WTC11 (cell line): ENCODE measurements around the gene GPRC5C. TPM values are rescaled to one million over a fixed set of nuclear protein-coding genes. Genes with fewer than 3 reads are reported as not detected.

Source experiments
- ATAC-seq: fragments of 200-7000 bp; cut with Tn5 transposase; 2 replicates; pipeline ENCODE4 v1.10.0; 2021; ENCODE audit warnings: mild to moderate bottlenecking, moderate library complexity
- CTCF ChIA-PET: fragments of 300-600 bp; sonication (Branson Sonifier 250); formaldehyde crosslinking; loops from one replicate; lab custom pipeline; 2021; ENCODE audit warnings: antibody characterized with exemption; lab: Charles Lee
- POLR2A ChIA-PET: fragments of 350-600 bp; sonication (Branson Sonifier 250); formaldehyde crosslinking; loops from one replicate; lab custom pipeline; 2021; ENCODE audit warnings: antibody characterized with exemption; lab: Charles Lee
- DNase-seq: peaks from one replicate; pipeline ENCODE4 v3.0.0; 2021; ENCODE audit warnings: low spot score
- H3K27ac Mint-ChIP-seq: 2 replicates; pipeline ENCODE4 v1.8.0; 2021; ENCODE audit warnings: mixed read lengths
- H3K27me3 Mint-ChIP-seq: 2 replicates; pipeline ENCODE4 v1.8.0; 2021; ENCODE audit warnings: low read depth, mild to moderate bottlenecking, moderate library complexity, mixed read lengths
- H3K36me3 Mint-ChIP-seq: 2 replicates; pipeline ENCODE4 v1.8.0; 2021; ENCODE audit warnings: mixed read lengths
- H3K4me1 Mint-ChIP-seq: 2 replicates; pipeline ENCODE4 v1.8.0; 2022; ENCODE audit warnings: mixed read lengths
- H3K4me3 Mint-ChIP-seq: 2 replicates; pipeline ENCODE4 v1.8.0; 2021; ENCODE audit warnings: mild to moderate bottlenecking, moderate library complexity, mixed read lengths
- H3K9me3 Mint-ChIP-seq: 2 replicates; pipeline ENCODE4 v1.8.0; 2021; ENCODE audit warnings: mixed read lengths
- CREM ChIP-seq: sonication (generic); formaldehyde crosslinking; IDR thresholded peaks from 2 replicates; pipeline ENCODE4 v1.8.1; 2022; ENCODE audit warnings: mild to moderate bottlenecking, missing genetic modification reagents, moderate library complexity
- E2F4 ChIP-seq: sonication (generic); formaldehyde crosslinking; IDR thresholded peaks from 2 replicates; pipeline ENCODE4 v1.8.1; 2022; ENCODE audit warnings: low read depth, mild to moderate bottlenecking, moderate library complexity, missing genetic modification reagents, borderline replicate concordance
- ELF4 ChIP-seq: sonication (generic); formaldehyde crosslinking; IDR thresholded peaks from 2 replicates; pipeline ENCODE4 v1.8.1; 2022; ENCODE audit warnings: low read depth, mild to moderate bottlenecking, moderate library complexity, missing genetic modification reagents
- GABPB1 ChIP-seq: sonication (generic); formaldehyde crosslinking; IDR thresholded peaks from 2 replicates; pipeline ENCODE4 v1.8.1; 2023; ENCODE audit warnings: mild to moderate bottlenecking, missing genetic modification reagents
- GRHL2 ChIP-seq: fragments of 250-450 bp; sonication (Bioruptor Pico); IDR thresholded peaks from 2 replicates; pipeline ENCODE4 v1.8.0; 2022; ENCODE audit warnings: mild to moderate bottlenecking, moderate library complexity; ENCODE audit not compliant: insufficient replicate concordance, severe bottlenecking
- NFE2L1 ChIP-seq: sonication (generic); formaldehyde crosslinking; IDR thresholded peaks from 2 replicates; pipeline ENCODE4 v1.8.1; 2023; ENCODE audit warnings: missing genetic modification reagents
- NR2C2 ChIP-seq: sonication (generic); formaldehyde crosslinking; IDR thresholded peaks from 2 replicates; pipeline ENCODE4 v1.8.0; 2022; ENCODE audit warnings: mild to moderate bottlenecking, missing genetic modification reagents
- PRDM15 ChIP-seq: sonication (generic); formaldehyde crosslinking; IDR thresholded peaks from 2 replicates; pipeline ENCODE4 v1.8.0; 2022; ENCODE audit warnings: missing genetic modification reagents
- SP1 ChIP-seq: sonication (generic); formaldehyde crosslinking; conservative IDR thresholded peaks from 2 replicates; pipeline ENCODE4 v1.8.1; 2022; ENCODE audit warnings: missing genetic modification reagents
- ZNF281 ChIP-seq: sonication (generic); formaldehyde crosslinking; IDR thresholded peaks from 2 replicates; pipeline ENCODE4 v1.8.0; 2023; ENCODE audit warnings: mild to moderate bottlenecking, missing genetic modification reagents
- total RNA-seq: library from RNA; stranded (reverse); gene quantifications from 3 replicates; pipeline ENCODE4 v1.2.3, GENCODE V29; 2021
- TF ChIP-seq, protein P1 (sequence below): fragments of 200-600 bp; IDR thresholded peaks from 2 replicates; pipeline ENCODE4 v1.8.0; 2022; ENCODE audit warnings: antibody characterized with exemption
- TF ChIP-seq, protein P2 (sequence below): fragments of 250-450 bp; sonication (Bioruptor Pico); conservative IDR thresholded peaks from 2 replicates; pipeline ENCODE4 v1.9.0; 2021; ENCODE audit warnings: mild to moderate bottlenecking
- TF ChIP-seq, protein P3 (sequence below): fragments of 250-450 bp; sonication (Bioruptor Pico); IDR thresholded peaks from 2 replicates; pipeline ENCODE4 v1.9.0; 2021; ENCODE audit warnings: mild to moderate bottlenecking, borderline replicate concordance

GPRC5C gene
- total RNA-seq, 1 experiment from 2014 or later = 19.6 TPM

GRCh38 chr17:74457146-74457819 is 25.4 kb downstream of the GPRC5C start:
- ATAC-seq (peak; percentile 13), DNase-seq (peak; percentile 86)
- H3K4me3 Mint-ChIP-seq = no peak overlapping the region
- H3K4me1 Mint-ChIP-seq = peaks cover 36% of the 10 kb centered on the region
- H3K36me3 Mint-ChIP-seq = no peaks in the 10 kb centered on the region
- no peak overlapping the region for H3K27ac Mint-ChIP-seq
- peaks cover 21% of the 10 kb centered on the region for H3K27me3 Mint-ChIP-seq
- CTCF ChIA-PET = interaction anchor here (0.7 to 9.1 kb wide), 11 partner anchors 9 to 172 kb away, joined by 3 to 151 read pairs (median 4); partner anchors contain the start of genes BTBD17 and CD300A
- POLR2A ChIA-PET = no interaction called here
- H3K9me3 Mint-ChIP-seq = no peaks in the 10 kb centered on the region
- TF ChIP-seq ELF4 (CRISPR knock-in tag) (no peak), GABPB1 (CRISPR knock-in tag) (0 out of 2 replicates have a peak, but pooled peaks have one; percentile 31)
- TF ChIP-seq, protein P1, sequence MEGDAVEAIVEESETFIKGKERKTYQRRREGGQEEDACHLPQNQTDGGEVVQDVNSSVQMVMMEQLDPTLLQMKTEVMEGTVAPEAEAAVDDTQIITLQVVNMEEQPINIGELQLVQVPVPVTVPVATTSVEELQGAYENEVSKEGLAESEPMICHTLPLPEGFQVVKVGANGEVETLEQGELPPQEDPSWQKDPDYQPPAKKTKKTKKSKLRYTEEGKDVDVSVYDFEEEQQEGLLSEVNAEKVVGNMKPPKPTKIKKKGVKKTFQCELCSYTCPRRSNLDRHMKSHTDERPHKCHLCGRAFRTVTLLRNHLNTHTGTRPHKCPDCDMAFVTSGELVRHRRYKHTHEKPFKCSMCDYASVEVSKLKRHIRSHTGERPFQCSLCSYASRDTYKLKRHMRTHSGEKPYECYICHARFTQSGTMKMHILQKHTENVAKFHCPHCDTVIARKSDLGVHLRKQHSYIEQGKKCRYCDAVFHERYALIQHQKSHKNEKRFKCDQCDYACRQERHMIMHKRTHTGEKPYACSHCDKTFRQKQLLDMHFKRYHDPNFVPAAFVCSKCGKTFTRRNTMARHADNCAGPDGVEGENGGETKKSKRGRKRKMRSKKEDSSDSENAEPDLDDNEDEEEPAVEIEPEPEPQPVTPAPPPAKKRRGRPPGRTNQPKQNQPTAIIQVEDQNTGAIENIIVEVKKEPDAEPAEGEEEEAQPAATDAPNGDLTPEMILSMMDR = peak; percentile 89

GRCh38 chr17:74457820-74458166 is 25.9 kb downstream of the GPRC5C start:
- Mint-ChIP-seq H3K4me3 (no peak overlapping the region), H3K4me1 (peaks cover 30% of the 10 kb centered on the region), H3K9me3 (no peaks in the 10 kb centered on the region), H3K27ac (no peak overlapping the region), H3K36me3 (no peaks in the 10 kb centered on the region), H3K27me3 (peaks cover 16% of the 10 kb centered on the region)
- ATAC-seq (no peak), DNase-seq (no peak)
- TF ChIP-seq GRHL2 (CRISPR knock-in tag) (no peak), SP1 (CRISPR knock-in tag) (no peak), E2F4 (CRISPR knock-in tag) (no peak), NR2C2 (CRISPR knock-in tag) (no peak), NFE2L1 (CRISPR knock-in tag) (no peak), ELF4 (CRISPR knock-in tag) (no peak), PRDM15 (CRISPR knock-in tag) (no peak)
- TF ChIP-seq, protein P2, sequence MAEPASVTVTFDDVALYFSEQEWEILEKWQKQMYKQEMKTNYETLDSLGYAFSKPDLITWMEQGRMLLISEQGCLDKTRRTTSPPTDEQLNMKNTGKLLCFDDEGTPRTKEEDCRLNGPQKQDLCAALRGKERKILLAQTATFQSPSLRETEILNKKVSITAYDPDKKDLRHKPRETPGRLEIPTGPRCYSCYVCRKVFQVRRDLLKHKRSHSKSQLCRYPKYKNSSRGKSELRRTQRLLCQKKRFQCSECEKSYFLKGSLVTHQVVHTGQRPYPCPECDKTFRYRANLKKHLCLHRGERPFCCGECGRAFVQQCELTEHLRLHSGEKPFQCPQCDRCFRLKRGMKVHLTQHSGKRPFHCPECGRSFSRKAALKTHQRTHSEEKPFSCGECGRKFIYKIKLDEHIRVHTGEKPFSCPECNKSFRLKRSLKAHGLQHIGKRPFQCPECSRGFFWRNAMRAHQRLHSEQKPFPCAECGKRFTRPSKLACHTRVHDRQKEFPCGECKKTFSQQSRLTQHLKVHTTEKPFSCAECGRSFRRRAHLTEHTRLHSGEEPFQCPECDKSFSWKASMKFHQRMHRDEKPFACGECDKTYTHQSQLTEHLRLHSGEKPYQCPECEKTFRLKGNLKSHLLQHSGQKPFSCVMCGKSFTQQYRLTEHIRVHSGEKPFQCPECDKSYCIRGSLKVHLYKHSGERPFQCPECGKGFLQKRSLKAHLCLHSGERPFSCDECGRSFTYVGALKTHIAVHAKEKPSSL (CRISPR knock-in tag) = no peak
- POLR2A ChIA-PET = no interaction called here
- CTCF ChIA-PET = interaction anchor here (1.3 to 9.1 kb wide), 3 partner anchors 16 to 157 kb away, joined by 4 to 151 read pairs (median 6); no protein-coding TSS in a partner anchor

DNA sequence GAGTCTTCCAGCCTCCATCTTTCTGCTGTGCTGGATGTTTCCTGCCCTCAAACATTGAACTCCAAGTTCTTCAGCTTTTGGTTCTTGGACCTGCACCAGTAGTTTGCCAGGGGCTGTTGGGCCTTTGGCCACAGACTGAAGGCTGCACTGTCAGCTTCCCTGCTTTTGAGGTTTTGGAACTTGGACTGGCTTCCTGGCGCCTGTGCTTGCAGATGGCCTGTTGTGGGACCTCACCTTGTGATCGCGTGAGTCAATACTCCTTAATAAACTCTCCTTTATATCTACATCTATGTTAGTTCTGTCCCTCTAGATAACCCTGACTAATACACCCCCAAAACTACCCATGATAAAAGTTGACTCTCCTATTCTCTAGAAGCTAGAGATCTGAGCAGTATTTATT is 26.9 kb downstream of the GPRC5C start:
- DNase-seq = no peak
- ChIA-PET CTCF (interaction anchor here (9.1 kb wide), 1 partner anchor 23 kb away, joined by 151 read pairs; no protein-coding TSS in a partner anchor), POLR2A (no interaction called here)
- Mint-ChIP-seq H3K27me3 (peaks cover 8% of the 10 kb centered on the region), H3K36me3 (no peaks in the 10 kb centered on the region), H3K27ac (no peak overlapping the region), H3K4me3 (no peak overlapping the region), H3K9me3 (no peaks in the 10 kb centered on the region), H3K4me1 (peaks cover 24% of the 10 kb centered on the region)
- no peak for ATAC-seq
- TF ChIP-seq ZNF281 (CRISPR knock-in tag) (no peak), CREM (CRISPR knock-in tag) (no peak)
- TF ChIP-seq, protein P3, sequence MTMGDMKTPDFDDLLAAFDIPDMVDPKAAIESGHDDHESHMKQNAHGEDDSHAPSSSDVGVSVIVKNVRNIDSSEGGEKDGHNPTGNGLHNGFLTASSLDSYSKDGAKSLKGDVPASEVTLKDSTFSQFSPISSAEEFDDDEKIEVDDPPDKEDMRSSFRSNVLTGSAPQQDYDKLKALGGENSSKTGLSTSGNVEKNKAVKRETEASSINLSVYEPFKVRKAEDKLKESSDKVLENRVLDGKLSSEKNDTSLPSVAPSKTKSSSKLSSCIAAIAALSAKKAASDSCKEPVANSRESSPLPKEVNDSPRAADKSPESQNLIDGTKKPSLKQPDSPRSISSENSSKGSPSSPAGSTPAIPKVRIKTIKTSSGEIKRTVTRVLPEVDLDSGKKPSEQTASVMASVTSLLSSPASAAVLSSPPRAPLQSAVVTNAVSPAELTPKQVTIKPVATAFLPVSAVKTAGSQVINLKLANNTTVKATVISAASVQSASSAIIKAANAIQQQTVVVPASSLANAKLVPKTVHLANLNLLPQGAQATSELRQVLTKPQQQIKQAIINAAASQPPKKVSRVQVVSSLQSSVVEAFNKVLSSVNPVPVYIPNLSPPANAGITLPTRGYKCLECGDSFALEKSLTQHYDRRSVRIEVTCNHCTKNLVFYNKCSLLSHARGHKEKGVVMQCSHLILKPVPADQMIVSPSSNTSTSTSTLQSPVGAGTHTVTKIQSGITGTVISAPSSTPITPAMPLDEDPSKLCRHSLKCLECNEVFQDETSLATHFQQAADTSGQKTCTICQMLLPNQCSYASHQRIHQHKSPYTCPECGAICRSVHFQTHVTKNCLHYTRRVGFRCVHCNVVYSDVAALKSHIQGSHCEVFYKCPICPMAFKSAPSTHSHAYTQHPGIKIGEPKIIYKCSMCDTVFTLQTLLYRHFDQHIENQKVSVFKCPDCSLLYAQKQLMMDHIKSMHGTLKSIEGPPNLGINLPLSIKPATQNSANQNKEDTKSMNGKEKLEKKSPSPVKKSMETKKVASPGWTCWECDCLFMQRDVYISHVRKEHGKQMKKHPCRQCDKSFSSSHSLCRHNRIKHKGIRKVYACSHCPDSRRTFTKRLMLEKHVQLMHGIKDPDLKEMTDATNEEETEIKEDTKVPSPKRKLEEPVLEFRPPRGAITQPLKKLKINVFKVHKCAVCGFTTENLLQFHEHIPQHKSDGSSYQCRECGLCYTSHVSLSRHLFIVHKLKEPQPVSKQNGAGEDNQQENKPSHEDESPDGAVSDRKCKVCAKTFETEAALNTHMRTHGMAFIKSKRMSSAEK (CRISPR knock-in tag) = no peak
